Stimulated activated CD8-positive, alpha-beta memory T cell treated with anti-CD3 and anti-CD28 coated beads, Interleukin-2, amount 100 ng/mL, for 48 hours (primary cell): ENCODE results near the gene RABGAP1.

Experiments
- DNase-seq, 2 donors: peaks; one replicate each; pipeline ENCODE4 v3.0.0-alpha.2; 2020; ENCODE audit warnings: low read depth in 2 of 2

Gene RABGAP1

DNA sequence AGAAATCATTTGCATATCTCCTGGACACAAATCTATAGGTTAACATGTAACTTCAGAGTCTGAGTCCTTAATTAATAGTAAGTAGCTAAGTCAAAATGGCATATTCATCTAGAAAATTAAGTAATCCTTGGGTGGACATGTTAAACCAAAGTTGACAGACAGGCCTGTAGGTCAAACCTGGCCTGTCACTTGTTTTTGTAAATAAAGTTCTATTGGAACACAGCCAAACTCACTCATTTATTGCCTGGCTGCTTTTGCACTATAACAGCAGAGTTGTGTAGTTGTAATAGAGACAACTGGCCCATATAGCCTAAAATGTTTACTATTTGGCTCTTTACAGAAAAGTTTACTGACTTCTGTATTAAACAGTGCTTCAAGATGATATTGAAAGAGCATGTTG is 68.1 kb downstream of the RABGAP1 start:
- no peak for DNase-seq

DNA sequence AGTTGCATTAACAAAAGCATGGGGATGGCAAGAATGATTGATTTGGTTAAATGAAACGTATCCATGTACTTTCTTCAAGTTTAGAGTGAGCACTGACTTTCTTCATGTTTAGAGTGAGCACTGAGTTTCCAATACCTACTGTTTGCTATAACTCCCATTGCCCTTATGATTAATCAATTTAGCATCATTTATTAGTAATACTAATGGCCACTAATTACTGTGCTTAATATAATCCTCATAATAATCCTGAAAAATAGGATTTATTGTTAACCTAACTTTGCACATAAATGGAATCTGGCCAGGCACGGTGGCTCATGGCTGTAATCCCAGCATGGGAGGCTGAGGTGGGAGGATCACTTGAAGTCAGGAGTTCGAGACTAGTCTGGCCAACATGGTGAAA is 70.6 kb downstream of the RABGAP1 start:
- no peak for DNase-seq

DNA sequence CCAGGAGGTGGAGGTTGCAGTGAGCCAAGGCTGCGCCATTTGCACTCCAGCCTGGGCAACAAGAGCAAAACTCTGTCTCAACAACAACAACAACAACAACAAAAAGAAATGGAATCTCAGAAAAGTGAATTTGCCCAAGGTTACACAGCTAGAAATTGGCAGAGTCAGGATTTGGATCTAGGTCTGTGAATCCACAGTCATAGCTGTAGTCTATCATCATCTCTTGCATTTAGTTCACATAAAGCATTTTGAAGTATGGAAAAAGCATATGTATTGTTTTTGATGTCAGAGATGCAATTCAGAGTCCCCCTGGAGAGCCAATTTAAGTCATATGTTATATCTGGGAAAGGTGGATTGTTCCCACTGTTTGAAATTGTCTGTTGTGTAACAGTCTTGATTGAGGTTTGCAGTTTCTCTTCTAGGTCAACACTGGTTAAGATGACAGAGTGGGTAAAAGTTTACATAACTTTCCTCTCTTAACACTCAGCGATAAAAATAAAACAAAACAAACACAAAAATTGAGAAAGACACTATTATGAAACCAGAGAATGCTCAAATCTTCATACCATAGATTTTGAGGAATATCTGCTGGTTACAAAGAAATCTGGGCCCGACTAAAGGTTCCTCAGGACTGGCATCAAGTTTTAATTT is 71.2 kb downstream of the RABGAP1 start:
- no peak for DNase-seq

DNA sequence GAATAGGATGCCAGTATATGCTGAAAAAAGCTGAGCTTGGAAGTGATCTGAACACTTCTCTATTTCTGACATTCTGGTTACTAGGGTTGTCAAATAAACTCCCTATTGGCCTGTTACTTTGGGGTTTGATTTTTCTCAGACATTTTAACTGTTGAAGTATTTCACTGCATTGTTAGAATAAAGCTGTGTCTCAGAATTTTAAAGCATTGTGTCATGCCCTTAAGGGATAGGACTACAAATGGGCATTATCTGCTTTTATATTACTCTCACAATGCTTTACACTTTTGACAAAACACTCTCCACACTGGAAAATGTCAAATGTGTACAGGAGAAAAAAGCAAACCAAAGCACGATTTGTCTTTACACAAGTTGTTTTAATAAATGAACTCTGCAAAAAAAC is 75.8 kb downstream of the RABGAP1 start:
- DNase-seq: no peak

DNA sequence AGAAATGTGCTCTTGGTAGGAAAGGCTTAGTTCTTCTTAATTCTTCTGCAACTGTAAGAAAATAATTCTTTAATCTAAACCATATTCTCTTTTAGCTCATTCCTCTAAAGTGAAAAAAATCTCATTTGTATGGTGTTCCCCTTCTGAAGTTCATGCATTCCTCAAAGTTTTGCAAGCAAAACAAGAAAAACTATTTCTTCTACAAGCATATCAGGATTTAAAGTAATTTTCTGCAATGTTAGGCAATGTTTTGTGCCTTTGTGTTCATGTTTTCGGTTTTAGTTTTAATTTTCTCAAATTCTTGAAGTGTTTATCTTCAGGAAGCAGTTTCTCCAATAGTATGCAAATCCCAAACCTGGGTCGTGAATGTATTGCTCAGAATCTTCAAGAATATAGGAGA is 80.0 kb downstream of the RABGAP1 start:
- DNase-seq: no peak

DNA sequence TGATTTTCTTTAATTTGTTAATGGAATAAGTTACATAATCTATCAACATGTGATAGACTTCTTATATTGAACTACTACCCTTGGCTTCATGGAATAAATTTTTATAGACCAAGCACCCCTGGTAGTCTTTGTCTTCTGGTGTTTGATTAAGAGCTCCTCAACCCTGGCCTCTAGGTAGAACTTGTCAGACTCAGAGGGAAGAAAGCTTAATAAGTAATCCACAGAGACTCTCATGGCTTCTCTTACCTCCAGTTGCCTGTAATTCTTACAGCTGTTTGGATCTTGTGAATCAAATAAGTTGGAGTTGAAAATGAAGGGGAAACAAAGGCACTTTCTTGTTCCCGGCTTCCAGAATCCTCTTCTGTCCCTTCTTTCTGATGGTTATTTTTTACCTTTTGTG is 85.6 kb downstream of the RABGAP1 start:
- DNase-seq: no peak

DNA sequence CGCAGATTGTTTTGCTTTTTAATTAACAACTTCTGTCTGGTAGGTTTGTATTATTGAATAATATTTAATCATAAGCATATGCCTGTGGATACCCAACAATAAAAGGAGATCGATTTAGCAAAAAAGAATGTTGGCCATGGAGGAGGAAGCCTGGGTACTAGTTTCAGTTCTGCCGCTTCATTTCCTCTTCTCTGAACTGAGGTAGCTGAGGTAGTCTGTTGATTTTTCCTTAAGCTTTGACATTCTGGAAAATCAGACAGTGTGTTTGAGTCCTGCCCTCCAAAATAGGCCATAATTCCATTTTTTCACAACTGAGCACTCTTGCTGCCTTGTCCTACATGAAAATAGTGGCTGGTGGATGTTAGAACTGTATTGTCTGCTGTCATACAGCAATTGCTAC is 86.7 kb downstream of the RABGAP1 start:
- no peak for DNase-seq

DNA sequence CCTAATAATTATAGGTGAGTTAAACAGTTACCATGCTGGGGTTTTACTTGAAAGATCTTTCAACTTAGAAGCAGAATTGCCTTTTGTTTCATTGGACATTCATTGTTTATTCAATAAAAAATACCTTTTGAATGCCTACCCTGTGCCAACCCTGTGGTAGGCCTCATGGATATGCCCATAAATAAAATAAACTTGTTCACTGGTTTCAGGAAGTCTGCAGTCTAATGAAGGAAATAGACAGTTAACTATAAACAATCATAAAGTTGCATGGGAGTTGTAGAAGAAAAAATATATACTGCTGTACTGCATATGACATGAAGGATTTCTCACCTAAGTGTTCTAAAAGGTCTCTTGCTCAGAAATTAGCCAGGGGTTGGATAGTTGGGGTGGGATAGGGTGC is 87.3 kb downstream of the RABGAP1 start:
- no peak for DNase-seq

DNA sequence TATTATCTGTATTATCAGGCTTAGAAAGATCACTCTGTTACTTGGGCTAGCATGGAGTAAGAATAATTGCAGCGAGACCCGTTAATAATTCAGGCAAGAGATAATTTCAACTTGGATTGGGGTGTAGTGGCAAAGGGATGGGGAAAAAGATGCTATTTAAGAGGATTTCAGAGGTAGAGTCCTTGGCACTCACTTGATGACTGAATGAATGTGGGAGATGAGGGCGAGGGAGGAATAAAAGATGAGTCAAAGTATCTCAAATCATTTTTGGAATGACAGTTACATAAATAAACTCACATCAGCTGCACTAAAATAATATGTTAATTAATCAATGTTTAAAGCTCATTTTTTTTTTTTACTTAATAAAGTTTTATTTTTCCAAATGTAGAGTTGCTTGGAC is 88.2 kb downstream of the RABGAP1 start:
- no peak for DNase-seq

DNA sequence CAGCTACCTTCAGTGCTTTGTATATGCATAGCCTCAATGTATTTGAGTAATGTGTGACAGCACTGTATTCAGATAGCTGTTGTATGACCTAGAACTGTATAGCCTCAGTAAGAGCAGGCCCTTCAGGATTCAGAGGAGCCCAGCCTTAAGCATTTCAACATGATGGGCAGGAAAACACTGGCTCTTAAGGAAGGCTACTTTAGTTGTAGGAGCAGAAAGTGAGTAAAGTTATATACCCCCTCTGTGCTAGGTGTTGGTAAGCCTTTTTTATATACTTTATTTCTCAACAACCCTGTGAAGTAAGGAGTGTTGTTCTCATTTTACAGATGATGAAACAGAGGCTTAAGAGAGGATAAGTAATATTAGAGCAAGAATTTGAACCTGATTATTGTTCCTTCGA is 91.1 kb downstream of the RABGAP1 start:
- DNase-seq: no peak

DNA sequence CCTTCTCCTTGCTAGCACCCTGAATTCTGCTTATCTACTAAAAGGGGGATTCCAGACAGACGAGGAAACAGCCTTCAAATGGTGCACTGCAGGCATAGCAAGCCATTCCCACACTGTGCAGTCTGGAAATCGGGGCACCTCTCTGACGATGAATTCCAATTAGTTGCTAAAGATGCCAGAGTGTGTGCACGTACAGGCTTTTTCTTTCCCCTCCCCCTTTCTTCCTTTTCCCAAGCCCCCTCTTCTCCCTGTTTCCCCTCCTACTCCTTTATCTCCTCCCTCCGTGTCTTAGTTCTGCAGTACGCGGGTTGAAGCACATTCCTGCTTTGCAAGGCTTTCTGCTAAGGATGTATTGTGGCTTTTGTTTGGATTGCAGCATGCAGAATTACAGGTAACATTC is 92.5 kb downstream of the RABGAP1 start, which contains the start of gene GPR21:
GPR21 (plus strand) TSS at position 316 of the 400 bp plus-strand sequence. CDS start 900 bp downstream, outside the sequence.
- DNase-seq: no peak

DNA sequence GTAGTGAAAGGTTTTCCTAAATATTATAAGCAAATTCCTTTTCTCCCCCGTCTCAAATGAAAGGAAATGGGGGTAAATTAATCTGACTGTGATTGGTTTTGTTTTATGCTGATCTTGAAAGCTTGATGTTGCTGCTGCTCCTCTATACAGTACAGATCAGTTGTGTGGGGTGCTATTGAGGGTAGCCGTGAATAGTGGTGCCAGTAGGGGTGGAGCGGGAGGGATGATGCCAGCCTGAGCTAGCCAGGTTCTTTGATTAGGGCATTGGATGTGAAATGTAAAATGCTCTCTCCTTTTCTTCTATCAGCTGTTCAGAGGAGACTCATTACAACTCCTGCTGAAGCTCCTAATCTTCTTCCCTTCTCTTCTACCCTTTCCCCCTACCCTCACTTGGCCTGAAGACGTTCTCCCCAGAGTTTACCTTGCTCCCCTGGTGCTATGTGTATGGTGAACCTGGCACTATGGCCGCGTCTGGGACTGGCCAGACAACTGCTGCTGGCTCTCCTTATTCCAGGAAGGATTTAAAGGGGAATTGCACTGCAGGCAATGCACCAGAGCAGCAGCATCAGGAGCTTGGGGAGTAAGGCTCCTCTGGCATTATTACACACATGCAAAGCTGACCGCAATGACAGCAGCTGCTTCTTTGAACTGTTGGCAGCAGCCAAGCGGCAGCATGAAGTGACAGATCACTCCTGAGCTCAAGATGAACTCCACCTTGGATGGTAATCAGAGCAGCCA is 93.2 kb downstream of the RABGAP1 start:
- no peak for DNase-seq

DNA sequence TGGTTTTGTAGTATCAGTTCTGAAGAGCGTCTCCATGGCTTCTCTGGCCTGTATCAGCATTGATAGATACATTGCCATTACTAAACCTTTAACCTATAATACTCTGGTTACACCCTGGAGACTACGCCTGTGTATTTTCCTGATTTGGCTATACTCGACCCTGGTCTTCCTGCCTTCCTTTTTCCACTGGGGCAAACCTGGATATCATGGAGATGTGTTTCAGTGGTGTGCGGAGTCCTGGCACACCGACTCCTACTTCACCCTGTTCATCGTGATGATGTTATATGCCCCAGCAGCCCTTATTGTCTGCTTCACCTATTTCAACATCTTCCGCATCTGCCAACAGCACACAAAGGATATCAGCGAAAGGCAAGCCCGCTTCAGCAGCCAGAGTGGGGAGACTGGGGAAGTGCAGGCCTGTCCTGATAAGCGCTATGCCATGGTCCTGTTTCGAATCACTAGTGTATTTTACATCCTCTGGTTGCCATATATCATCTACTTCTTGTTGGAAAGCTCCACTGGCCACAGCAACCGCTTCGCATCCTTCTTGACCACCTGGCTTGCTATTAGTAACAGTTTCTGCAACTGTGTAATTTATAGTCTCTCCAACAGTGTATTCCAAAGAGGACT is 94.2 kb downstream of the RABGAP1 start:
- no peak for DNase-seq

DNA sequence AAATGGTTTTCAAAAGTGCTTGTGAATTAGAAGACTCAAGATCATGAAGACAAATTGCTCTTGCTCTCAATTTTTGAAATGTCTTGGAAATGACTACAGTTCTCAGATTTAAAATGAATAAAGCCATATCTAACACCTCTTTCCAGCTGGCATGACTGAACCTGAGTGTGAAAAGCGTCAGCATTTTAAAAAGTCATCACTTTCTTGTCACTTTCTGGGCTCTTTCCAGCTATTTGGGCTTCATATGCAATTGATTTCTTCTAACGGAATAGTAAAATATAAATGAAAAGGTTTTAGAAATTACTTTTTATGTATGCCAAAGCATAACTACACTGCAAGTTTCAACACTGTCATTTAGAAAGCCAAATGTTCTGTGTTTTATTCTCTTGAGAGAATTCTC is 95.0 kb downstream of the RABGAP1 start:
- DNase-seq: no peak

DNA sequence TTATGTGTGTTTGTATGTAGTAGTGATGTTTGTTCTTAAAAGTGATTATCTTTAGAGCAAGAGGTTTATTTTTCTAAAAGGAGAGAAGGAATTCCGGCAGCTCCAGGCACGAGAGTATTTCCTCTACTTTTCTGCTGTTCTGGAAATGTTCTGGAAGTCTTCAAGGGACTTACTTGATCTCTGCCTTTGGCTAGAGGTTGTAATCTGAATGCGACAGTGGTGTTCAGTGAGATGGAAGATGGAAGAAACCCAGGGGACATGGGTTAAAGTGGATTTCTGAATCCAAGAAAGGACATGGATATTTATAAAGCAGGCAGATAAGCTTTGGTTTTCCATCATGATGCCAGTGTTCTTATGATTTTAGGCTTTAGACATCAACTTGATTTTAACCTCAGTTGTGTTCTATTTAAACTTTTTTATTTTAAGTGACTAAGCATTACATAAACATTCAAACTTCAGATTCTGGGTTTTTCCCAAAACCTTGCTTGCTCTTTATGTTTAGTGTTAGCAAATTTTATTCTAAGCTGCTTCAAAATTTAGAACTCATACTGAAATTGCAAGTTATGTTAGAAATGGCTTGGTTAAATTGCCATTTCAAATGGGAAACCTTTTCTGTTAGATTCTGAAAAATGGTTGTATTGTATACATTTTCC is 96.2 kb downstream of the RABGAP1 start:
- DNase-seq: no peak

DNA sequence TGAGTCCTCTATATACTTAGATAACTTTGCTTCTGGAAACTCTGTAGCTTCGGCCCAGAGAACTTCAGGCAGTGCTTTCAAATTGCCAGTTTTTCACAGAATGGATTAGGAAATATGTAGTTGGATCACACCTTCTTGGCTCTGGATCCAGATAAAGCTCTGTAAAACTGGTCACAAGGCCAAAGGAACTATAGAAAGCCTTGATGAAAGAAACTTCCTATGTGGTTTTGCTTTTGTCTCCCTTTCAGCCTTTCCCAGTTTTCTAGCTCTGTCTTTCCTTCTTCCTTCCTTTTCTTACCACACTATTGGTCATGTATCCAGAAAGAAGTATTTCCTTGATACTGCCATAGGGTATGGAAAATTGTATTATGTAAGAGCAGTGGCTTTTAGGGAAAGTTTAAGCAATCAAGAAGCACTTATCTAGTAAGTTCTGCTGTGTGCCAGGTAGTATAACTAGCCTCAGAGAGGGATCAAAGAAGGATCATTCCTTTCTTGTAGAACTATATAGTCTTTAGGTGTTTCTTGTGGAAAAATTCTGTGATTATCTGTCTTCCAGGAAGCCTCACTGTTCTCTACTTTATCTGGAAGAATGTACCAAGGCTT is 98.9 kb downstream of the RABGAP1 start:
- no peak for DNase-seq

DNA sequence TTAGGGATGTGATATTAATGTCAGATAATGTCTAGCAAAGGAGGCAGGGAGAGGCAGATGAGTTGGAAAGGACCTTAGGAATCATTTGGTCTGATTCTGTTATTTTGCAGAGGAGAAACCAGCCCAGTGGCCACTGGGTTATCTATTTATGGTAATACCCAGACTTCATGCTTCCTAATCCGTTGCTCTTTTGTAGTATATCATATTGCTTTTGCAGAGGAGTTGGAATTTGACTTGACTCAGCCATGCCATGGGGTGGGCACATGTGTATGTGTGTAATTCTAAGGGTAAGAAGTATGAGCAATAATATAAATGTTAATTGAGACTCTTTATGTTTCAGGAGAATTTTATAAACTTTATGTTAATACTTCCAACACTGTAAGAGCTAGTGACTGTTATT is 100.0 kb downstream of the RABGAP1 start:
- DNase-seq: no peak

DNA sequence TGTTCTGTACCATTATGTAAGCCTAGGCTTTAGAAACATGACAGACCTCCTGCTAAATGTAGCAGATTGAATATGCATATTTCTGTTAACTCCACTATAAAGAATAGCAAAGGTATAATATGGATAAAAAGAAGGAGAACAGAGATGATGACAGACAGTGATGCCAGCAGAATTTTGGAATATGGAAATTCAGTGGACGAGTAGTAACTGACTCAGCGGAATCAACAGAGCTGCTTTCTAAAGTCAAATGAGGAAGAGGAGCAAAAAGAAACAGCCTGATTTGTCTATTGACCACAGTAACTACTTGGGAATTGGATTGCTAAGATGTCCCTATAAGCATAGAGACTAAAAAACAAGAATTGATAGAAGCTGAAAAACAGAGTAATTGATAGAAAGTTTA is 100.7 kb downstream of the RABGAP1 start:
- DNase-seq: no peak

DNA sequence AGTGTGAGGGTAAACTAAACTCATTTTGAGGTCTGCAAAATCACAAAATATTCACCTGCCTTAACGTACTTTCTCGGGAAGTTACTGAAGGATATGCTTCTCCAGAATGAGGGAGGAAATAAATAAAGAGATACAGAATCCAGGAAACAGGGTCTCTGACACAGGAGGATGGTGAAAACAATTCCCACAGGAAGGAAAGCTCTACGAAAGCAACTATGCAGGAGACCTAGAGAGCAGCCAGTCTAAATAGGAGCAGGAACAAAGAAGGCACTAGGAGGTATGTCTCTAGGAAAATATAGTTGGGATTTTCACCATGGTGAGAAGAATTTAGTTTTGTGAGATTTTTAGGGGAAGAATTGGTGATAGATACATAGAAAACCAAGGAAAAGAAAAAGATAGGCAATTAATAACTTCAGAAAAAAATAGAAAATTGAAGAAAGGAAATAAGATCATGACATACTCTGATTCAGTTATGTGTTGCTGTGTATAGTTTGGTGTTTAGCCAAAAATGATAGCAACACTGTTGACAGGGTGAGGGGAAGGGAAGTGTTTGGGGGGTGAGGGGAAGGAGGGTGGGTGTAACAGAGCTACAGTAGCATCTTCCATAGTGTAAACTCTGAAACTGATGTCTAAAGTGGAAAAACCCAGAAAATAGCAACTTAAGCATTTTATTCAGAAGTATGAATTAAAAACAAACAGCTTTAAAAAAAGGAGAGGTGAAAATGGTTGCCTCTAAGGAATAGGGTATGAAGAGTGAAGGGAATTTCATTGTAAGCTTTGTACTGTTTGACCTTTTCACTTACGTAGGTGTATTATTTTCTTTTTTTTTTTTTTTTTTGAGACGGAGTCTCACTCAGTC is 102.5 kb downstream of the RABGAP1 start:
- DNase-seq: no peak

DNA sequence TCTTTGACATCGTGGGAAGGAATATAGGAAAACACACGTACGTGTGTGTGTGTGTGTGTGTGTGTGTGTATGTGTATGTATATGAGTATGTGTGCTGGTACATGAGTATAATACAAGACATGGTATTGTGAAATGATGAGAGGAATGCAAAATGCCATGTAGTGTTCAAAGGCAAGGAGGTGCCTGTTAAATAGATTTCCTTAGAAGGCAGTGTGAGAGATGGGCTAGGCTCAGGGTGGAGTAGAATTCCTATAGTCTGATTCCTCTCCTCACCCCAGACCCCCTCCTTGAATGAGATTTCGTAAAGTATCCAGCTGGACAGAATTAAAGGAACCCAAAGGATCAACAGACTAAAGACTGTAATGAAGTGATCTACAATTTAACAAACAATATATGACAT is 103.8 kb downstream of the RABGAP1 start:
- no peak for DNase-seq
